HG02870 (cell line): ENCODE results near the gene AMZ1.

Source experiments
- ATAC-seq: cut with Tn5 transposase; IDR thresholded peaks from one replicate; pipeline ENCODE4 v1.9.1; 2021; ENCODE audit warnings: mild to moderate bottlenecking, moderate library complexity; ENCODE audit not compliant: unreplicated experiment

Gene AMZ1

DNA sequence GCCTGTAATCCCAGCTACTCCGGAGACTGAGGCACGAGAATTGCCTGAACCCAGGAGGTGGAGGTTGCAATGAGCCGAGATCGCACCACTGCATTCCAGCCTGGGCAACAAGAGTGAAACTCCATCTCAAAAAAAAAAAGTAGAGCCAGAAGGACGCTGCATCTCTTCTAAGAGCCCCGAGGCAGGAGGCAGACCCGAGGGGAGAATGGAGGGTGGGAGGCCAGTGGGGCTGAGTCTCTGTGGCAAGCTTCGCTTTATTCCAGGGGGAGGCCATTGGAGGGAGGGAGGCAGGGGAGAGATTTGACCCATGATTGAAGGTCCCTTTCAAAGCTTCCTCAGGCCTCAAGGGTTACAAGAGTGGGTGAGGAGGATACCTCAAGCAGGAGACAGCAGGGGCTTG, 37.6 kb upstream of the AMZ1 start:
- no peak for ATAC-seq

- ATAC-seq = no peak
These were observed 36.7 kb upstream of the AMZ1 start for GRCh38 chr7:2651336-2651735.

GRCh38 chr7:2651847-2652735, 35.9 kb upstream of the AMZ1 start:
- no peak for ATAC-seq

- no peak for ATAC-seq
These were observed 35.3 kb upstream of the AMZ1 start for GRCh38 chr7:2652736-2653060.

DNA sequence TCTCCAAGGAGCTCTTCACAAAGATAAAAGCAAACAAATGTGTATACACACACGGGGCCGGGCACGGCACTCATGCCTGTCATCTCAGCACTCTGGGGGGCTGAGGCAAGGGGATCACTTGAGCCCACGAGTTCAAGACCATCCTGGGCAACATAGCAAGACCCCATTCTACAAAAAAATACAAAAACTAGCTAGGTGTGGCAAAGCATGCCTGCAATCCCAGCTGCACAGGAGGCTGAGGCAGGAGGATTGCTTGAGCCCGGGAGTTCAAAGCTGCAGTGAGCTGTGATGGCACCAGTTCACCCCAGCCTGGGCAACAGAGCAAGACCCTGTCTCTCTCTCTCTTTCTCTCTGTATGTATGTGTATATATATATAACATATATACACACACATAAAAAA, 33.9 kb upstream of the AMZ1 start:
- no peak for ATAC-seq

GRCh38 chr7:2655870-2656614, 32.0 kb upstream of the AMZ1 start:
- no peak for ATAC-seq

DNA sequence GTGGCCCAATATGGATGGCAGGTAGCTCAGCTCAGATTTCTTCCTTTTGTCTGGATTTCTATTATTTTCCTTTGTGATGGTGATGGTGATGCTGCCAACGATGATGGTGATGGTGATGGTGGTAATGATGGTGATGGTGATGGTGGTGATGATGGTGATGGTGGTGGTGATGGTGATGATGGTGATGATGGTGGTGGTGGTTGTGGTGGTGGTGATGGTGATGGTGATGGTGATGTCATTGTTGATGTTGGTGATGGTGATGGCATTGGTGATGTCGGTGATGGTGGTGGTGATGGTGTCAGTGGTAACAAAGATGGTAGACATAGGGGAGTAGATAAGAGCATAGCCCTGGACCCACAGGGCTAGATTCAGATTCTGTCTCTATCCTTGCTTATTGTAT, 30.8 kb upstream of the AMZ1 start:
- ATAC-seq = no peak

GRCh38 chr7:2657920-2658671, 29.9 kb upstream of the AMZ1 start:
- no peak for ATAC-seq

- ATAC-seq = no peak
These were observed 29.1 kb upstream of the AMZ1 start for GRCh38 chr7:2658941-2659340.

- ATAC-seq = no peak
These were observed 28.2 kb upstream of the AMZ1 start for GRCh38 chr7:2659556-2660358.

GRCh38 chr7:2660359-2661095, 27.5 kb upstream of the AMZ1 start:
- ATAC-seq = no peak

DNA sequence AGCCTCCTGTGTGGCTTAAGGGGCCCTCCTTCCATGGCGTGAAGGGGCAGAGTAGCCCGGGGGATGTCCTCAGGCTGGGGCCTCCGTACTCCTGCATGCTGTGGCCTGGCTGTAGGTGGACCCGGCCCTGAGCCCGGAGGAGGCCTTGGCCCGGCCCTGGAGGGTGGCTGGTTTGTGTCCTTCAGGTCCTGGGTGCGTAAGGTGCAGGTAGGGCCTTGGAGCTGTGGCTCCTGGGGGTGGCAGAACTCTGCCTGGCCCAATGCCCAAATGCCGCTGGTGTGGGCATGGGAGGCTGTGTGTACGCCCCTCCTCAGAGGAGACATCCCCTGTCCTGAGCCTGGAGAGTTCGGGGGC, 26.9 kb upstream of the AMZ1 start:
- ATAC-seq = no peak

DNA sequence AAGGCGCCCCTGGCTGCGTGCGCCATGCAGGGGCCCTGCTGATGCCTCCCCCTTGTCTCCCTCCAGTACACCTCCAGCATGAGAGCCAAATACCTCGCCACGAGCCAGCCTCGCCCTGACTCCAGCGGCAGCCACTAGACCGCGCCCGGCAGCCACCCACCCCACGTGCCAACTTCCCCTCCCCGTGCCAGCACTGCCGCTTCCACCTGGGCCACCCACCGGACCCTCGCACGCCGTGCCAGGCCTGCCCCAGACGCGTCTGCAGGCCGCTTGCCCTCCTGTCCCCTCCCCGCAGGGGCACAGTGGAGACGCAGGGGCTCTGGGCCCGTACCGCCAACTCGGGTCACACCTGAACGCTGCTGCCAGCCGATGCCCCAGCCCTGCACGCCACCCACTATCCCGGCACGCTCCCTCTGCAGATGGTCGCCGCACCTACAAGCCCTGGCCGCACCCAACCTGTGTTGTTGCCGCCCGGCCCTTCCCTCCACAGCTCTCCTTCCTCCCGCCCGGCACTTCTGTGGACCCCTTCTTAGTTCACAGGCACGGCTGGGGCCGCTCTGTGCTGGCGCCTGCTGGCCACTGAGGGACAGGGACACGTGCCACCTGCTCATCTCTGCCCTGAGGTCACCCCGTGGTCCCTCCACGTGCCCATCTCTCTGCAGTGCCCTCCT, 26.3 kb upstream of the AMZ1 start:
- no peak for ATAC-seq

GRCh38 chr7:2662273-2663120, 25.5 kb upstream of the AMZ1 start:
- ATAC-seq = no peak

GRCh38 chr7:2663121-2663886, 24.7 kb upstream of the AMZ1 start:
- ATAC-seq = no peak

DNA sequence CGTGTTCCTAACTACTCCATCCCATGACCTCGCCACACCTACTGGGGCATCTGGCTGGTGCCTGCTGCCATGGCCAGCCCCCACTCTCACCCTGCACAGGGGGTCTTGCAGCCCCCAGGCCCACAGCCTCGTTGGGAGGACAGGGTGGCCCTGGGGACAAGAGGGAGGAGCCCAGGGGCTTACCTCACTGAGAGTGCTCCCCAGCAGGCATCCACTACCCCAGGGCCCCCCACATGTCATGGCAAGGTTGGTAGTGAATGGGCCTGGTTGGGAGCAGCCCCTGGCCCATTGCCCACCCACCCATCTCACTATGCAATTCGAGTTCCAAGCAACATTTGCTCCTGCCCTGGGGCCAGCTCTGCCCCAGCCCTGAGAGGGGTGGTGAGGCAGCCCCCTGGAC, 24.0 kb upstream of the AMZ1 start:
- no peak for ATAC-seq

GRCh38 chr7:2665359-2665791, 22.6 kb upstream of the AMZ1 start:
- no peak for ATAC-seq

DNA sequence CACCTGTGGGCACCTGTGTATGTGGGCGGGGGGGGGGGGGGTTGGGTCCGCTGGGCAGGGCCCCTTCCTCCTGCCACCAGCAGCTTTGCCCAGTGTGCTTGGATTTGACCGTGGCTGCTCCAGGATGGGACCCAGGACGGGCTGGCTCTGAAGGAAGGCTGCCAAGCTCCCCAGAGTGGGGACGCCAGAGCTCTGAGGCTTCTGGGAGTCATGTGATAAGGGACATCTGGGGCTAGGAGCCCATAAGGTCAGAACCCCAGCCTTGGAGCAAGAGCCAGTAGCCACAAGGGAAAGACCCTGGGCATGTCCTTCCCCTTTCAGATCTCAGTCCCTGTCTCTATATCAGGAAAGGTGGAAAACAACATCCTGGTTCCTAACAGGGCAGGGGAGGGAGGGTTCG, 21.8 kb upstream of the AMZ1 start:
- ATAC-seq = no peak
